Islet of Langerhans (tissue), 1 donor: Measurements from ENCODE around the gene NAT8.
"Not testable (repeated sequence)": the region's sequence is repeated elsewhere in the genome, so short reads cannot be mapped to it uniquely, and the experiment has no call there.

Experiments used
- FAIRE-seq: peaks from one replicate; lab custom pipeline; 2011; peaks lifted over from hg19 to GRCh38; lab: Jason Lieb, UNC

NAT8 gene

DNA sequence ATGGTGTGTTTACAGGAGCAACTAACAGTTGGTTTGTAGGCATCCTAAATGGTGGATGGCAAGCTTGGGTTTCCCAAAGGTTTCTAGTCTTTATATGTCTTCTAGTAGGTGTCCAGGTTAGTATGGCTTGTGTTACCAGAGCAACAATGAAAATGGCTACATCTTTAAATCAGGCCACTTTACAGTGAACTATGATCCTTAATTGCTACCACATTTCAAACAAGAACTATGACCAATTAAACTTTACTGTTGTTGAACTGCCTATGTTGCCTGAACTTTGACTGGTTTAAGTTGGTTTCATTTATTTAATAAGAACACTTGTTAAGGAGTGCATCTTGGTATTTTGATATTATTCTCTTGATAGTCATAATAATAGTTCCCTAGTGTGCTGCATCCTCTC, 5.2 kb downstream of the NAT8 start:
- not testable (repeated sequence) for FAIRE-seq

- not testable (repeated sequence) for FAIRE-seq
Measured at GRCh38 chr2:73630662-73631266, 11.5 kb downstream of the NAT8 start.

DNA sequence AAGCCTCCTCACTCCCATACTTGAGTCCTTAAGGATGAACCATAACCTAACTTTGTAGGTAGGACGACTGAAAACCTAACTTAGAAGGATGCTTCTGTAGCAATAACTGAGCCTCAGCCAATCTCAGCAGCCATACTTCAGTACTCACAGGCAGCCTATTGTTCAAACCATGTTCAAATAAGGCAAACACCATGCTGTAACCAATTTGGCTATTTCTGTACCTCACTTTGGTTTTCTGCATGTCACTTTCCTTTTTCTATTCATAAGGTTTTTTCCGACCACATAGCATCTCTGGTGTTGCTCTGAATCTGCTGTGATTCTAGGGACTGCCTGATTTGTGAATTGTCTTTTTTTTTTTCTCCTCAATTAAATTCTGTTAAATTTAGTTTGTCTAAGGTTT, 13.7 kb downstream of the NAT8 start:
- not testable (repeated sequence) for FAIRE-seq

- not testable (repeated sequence) for FAIRE-seq
Measured at GRCh38 chr2:73626237-73626636, 16.0 kb downstream of the NAT8 start.

GRCh38 chr2:73624625-73625024, 17.6 kb downstream of the NAT8 start:
- not testable (repeated sequence) for FAIRE-seq

DNA sequence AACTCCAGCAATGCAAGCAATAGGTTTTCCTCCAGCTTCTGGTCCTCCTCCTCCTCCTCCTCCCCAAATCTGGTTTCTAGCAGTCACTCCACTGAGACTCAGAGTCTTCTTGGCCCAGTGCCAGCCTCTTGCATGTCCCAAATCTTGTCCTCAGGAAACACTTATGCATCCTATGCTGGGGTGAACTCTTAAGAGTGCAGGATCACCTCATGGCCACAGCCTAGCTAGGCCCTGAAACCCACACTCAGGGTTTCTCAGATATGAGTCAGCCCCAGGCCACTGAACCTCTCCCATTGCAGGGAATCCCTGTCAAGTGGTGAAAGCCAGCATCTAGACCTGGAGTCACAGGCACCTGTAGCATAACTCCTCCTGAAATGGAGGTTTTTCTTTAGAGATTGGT, 18.2 kb downstream of the NAT8 start:
- FAIRE-seq: not testable (repeated sequence)

DNA sequence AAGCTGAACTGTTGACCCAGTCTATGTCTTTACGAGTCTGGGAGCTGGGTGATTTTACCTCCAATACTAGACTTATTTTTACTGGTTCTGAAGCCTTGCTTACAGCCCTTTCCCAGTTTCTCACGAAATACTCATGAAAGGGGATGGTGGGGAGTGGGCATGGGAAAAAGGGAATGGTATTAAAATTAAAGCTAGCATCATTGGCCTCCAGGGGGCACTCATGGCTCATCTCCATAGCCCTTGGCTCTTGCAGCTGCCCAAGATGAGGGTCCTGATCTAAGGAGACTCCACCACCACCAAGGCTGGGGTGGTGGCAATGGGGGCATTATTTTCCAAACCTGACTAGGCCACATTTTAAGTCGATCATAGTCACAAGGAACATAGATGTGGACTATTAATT, 22.3 kb downstream of the NAT8 start:
- FAIRE-seq: not testable (repeated sequence)

GRCh38 chr2:73614997-73615396, 27.2 kb downstream of the NAT8 start:
- FAIRE-seq: no peak

GRCh38 chr2:73614105-73614504, 28.1 kb downstream of the NAT8 start:
- FAIRE-seq: no peak

GRCh38 chr2:73611867-73612266, 30.4 kb downstream of the NAT8 start:
- no peak for FAIRE-seq

DNA sequence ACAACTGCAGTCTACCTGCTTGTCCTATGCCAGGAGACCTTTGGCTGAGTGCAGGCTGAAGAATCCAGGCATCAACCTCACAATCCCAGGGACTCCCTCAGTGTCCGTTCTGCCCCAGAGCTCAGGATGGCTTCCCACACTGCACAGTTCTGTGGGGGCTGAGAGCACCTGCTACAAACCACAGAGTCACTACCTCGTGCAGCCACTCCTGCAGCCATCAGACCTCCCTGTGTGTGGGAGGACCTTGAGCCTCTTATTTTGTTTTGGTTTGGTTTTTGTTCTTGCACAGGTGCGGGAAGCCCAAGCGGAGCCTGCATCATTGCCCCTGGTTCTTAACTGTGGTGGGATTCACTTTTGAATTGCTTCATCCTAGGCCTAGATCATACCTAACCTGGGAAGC, 31.0 kb downstream of the NAT8 start:
- no peak for FAIRE-seq

GRCh38 chr2:73610111-73610510, 32.1 kb downstream of the NAT8 start:
- FAIRE-seq: no peak

- not testable (repeated sequence) for FAIRE-seq
Measured at GRCh38 chr2:73604589-73604988, 37.6 kb downstream of the NAT8 start.

DNA sequence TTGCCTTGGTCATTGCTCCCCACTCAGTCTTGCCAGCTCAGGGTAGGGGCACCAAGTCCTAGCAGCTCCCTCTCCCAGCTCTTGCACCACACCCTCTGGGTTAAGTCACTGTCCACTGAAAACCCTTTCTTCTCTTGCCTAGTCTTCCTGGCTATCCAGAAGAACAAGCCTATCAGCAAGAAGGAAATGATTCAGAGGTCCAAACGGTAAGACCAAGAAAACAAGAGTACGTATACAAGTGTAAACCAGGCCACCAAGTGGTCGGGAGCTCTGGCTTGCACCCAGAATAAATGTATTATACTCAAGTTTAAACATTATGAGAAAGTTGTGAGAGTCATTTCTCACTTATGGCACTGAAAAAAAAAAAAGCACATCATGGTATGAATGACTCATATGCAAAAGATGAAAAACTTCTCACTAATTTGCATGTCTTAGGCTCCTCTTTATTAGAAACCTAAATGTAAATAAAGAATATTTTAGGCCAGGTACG, 39.1 kb downstream of the NAT8 start:
- not testable (repeated sequence) for FAIRE-seq

DNA sequence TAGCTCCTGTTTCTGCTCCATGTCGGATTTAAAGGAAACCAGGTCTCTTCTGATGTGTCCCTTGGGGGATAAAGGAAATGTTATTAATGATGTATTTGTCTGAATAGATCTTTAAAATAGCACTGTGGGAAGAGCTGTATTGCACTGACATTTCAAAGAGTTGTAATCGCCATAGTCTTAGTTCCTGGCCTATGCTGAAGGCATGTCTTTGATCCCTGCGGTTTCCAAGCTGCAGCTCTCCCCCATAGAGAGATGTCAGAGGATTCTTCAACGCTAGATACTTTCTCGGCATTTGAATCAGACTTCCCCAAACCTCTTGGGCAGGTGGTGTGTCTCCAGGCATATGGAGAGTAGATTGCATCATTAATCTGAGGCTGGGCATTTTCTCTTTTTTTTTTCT, 40.4 kb downstream of the NAT8 start:
- no peak for FAIRE-seq

DNA sequence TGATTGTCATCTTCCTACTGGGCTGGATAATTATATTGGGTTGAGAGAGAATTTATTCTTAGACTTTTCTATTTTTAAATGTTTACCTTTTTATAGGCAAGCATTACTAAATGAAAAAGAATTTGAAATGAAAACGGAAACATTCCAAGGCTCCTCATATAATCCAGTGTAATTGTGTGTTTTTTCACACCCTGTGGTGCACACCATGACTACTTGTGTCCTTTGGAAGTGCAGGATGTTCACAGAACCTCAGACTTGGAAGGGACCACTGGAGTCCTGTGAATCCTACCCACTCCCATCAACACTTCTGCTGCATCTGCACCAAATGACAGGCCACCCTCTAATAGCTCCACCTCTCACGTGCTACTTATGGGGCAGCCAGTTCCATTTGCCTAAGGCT, 48.0 kb downstream of the NAT8 start:
- FAIRE-seq: no peak

- FAIRE-seq: no peak
Measured at GRCh38 chr2:73593680-73594079, 48.5 kb downstream of the NAT8 start.
